MM.1S (cell line): Measurements from ENCODE around the gene TRIP4.

Experiments used
- DNase-seq: peaks from one replicate; pipeline ENCODE4 v3.0.0-alpha.2; 2015
- H2AFZ ChIP-seq: fragments of 300-600 bp; sonication (generic); 2 replicates; pipeline ENCODE4 v1.6.0; 2016; ENCODE audit warnings: antibody characterized with exemption, low read length
- H3F3A ChIP-seq: fragments of 300-600 bp; sonication (generic); 2 replicates; pipeline ENCODE4 v1.6.1; 2016; ENCODE audit warnings: mild to moderate bottlenecking, antibody characterized with exemption, low read length, moderate library complexity, mixed read lengths; ENCODE audit not compliant: insufficient read depth
- H3K27ac ChIP-seq: fragments of 300-600 bp; sonication (generic); 2 replicates; pipeline ENCODE4 v1.5.1; 2016; ENCODE audit warnings: mild to moderate bottlenecking, low read length
- H3K27me3 ChIP-seq: fragments of 300-600 bp; sonication (generic); replicated peaks from 2 replicates; pipeline ENCODE4 v1.6.0; 2016; ENCODE audit warnings: low read length; ENCODE audit not compliant: insufficient read depth
- H3K36me3 ChIP-seq: fragments of 300-600 bp; sonication (generic); replicated peaks from 2 replicates; pipeline ENCODE4 v1.6.1; 2016; ENCODE audit warnings: mild to moderate bottlenecking, low read length, mixed read lengths; ENCODE audit not compliant: insufficient read depth
- H3K4me1 ChIP-seq: fragments of 300-600 bp; sonication (generic); 2 replicates; pipeline ENCODE4 v1.6.1; 2016; ENCODE audit warnings: low read length, mixed read lengths
- H3K4me2 ChIP-seq: fragments of 300-600 bp; sonication (generic); 2 replicates; pipeline ENCODE4 v1.6.0; 2016; ENCODE audit warnings: low read depth, low read length
- H3K4me3 ChIP-seq: fragments of 300-600 bp; sonication (generic); 2 replicates; pipeline ENCODE4 v1.5.1; 2016; ENCODE audit warnings: low read length, mixed read lengths
- H3K79me2 ChIP-seq: fragments of 300-600 bp; sonication (generic); 2 replicates; pipeline ENCODE4 v1.6.1; 2016; ENCODE audit warnings: mixed run types, low read length, mixed read lengths
- H3K9ac ChIP-seq: fragments of 300-600 bp; sonication (generic); 2 replicates; pipeline ENCODE4 v1.6.1; 2016; ENCODE audit warnings: low read length, mixed read lengths
- H3K9me2 ChIP-seq: fragments of 300-600 bp; sonication (generic); replicated peaks from 2 replicates; pipeline ENCODE4 v1.6.1; 2016; ENCODE audit warnings: mild to moderate bottlenecking, low read length, mixed read lengths; ENCODE audit not compliant: insufficient read depth
- H3K9me3 ChIP-seq: fragments of 300-600 bp; sonication (generic); replicated peaks from 2 replicates; pipeline ENCODE4 v1.6.1; 2016; ENCODE audit warnings: mild to moderate bottlenecking, low read length, mixed read lengths; ENCODE audit not compliant: insufficient read depth
- H4K20me1 ChIP-seq: fragments of 300-600 bp; sonication (generic); 2 replicates; pipeline ENCODE4 v1.6.1; 2016; ENCODE audit warnings: mild to moderate bottlenecking, low read length, moderate library complexity, mixed read lengths; ENCODE audit not compliant: insufficient read depth
- CTCF ChIP-seq: fragments of 300-600 bp; sonication (generic); IDR thresholded peaks from 2 replicates; pipeline ENCODE4 v1.5.1; 2016; ENCODE audit warnings: antibody characterized with exemption, low read length, mixed read lengths
- EZH2 ChIP-seq: fragments of 300-600 bp; sonication (generic); optimal IDR thresholded peaks from 2 replicates; pipeline ENCODE3; 2017; ENCODE audit warnings: low read depth, mild to moderate bottlenecking, antibody characterized with exemption, low read length, mixed read lengths
- EZH2phosphoT487 ChIP-seq: fragments of 300-600 bp; sonication (generic); IDR thresholded peaks from 2 replicates; pipeline ENCODE4 v1.6.1; 2018; ENCODE audit warnings: antibody characterized with exemption, low read length

The TRIP4 gene

GRCh38 chr15:64348455-64348854, 39.2 kb upstream of the TRIP4 start:
- H3K79me2 ChIP-seq, result peaks cover 17% of the 10 kb centered on the region
- no peaks in the 10 kb centered on the region for H4K20me1 ChIP-seq
- H3K9me2 ChIP-seq, result no peaks in the 10 kb centered on the region
- no peaks in the 10 kb centered on the region for H3K36me3 ChIP-seq
- H2AFZ ChIP-seq, result no peak overlapping the region
- H3K27me3 ChIP-seq, result no peaks in the 10 kb centered on the region
- no peak overlapping the region for H3K4me2 ChIP-seq
- no peak for DNase-seq
- H3F3A ChIP-seq, result no peaks in the 10 kb centered on the region
- no peak overlapping the region for H3K27ac ChIP-seq
- TF ChIP-seq EZH2 (no peak), EZH2phosphoT487 (no peak), CTCF (no peak)
- H3K4me3 ChIP-seq, result no peak overlapping the region
- no peaks in the 10 kb centered on the region for H3K9me3 ChIP-seq
- no peaks in the 10 kb centered on the region for H3K4me1 ChIP-seq
- H3K9ac ChIP-seq, result no peak overlapping the region

- Histone ChIP-seq H3K4me2 (no peak overlapping the region), H4K20me1 (no peaks in the 10 kb centered on the region), H3K9ac (no peak overlapping the region), H3K4me3 (no peak overlapping the region), H3F3A (no peaks in the 10 kb centered on the region), H3K9me3 (no peaks in the 10 kb centered on the region), H3K4me1 (no peaks in the 10 kb centered on the region), H3K79me2 (peaks cover 19% of the 10 kb centered on the region), H2AFZ (no peak overlapping the region), H3K27ac (no peak overlapping the region), H3K27me3 (no peaks in the 10 kb centered on the region), H3K9me2 (no peaks in the 10 kb centered on the region), H3K36me3 (no peaks in the 10 kb centered on the region)
- no peak for DNase-seq
- TF ChIP-seq CTCF, result no peak
- no peak for TF ChIP-seq EZH2
- no peak for TF ChIP-seq EZH2phosphoT487
Measured at GRCh38 chr15:64349375-64349774, 38.3 kb upstream of the TRIP4 start.

- no peak overlapping the region for H3K4me2 ChIP-seq
- H4K20me1 ChIP-seq, result no peaks in the 10 kb centered on the region
- no peaks in the 10 kb centered on the region for H3K9me2 ChIP-seq
- no peak overlapping the region for H3K4me3 ChIP-seq
- no peaks in the 10 kb centered on the region for H3K9me3 ChIP-seq
- no peaks in the 10 kb centered on the region for H3K27me3 ChIP-seq
- TF ChIP-seq EZH2 (no peak), CTCF (no peak), EZH2phosphoT487 (no peak)
- DNase-seq, result no peak
- H3K79me2 ChIP-seq, result peaks cover 30% of the 10 kb centered on the region
- H3F3A ChIP-seq, result peaks cover 2% of the 10 kb centered on the region
- H2AFZ ChIP-seq, result no peak overlapping the region
- H3K4me1 ChIP-seq, result 0 out of 2 replicates have a peak, but pooled peaks cover 5% of the 10 kb centered on the region
- no peak overlapping the region for H3K27ac ChIP-seq
- H3K9ac ChIP-seq, result no peak overlapping the region
- H3K36me3 ChIP-seq, result no peaks in the 10 kb centered on the region
Measured at GRCh38 chr15:64351265-64351664, 36.4 kb upstream of the TRIP4 start.
